ENCODE measurements around the gene GTPBP1.

Gene GTPBP1

GRCh38 chr22:38704654-38705234 is 1.0 kb upstream of the GTPBP1 start:
- no peak for DNase-seq (ENCODE audit: low spot score)

- DNase-seq (ENCODE audit: low spot score): peak; percentile 46
These were observed 557 bp downstream of the GTPBP1 start for GRCh38 chr22:38706101-38706900.

GRCh38 chr22:38706901-38707195 is 1.1 kb downstream of the GTPBP1 start:
- DNase-seq (ENCODE audit: low spot score): peak; percentile 23

GRCh38 chr22:38707346-38707745 is 1.6 kb downstream of the GTPBP1 start:
- peak; percentile 21 for DNase-seq (ENCODE audit: low spot score)

- no peak for DNase-seq (ENCODE audit: low spot score)
These were observed 2.2 kb downstream of the GTPBP1 start for GRCh38 chr22:38707984-38708383.

GRCh38 chr22:38709306-38709705 is 3.6 kb downstream of the GTPBP1 start:
- no peak for DNase-seq (ENCODE audit: low spot score)

- no peak for DNase-seq (ENCODE audit: low spot score)
These were observed 4.6 kb downstream of the GTPBP1 start for GRCh38 chr22:38710351-38710750.

GRCh38 chr22:38710866-38711265 is 5.1 kb downstream of the GTPBP1 start:
- no peak for DNase-seq (ENCODE audit: low spot score)

GRCh38 chr22:38712486-38713207 is 6.9 kb downstream of the GTPBP1 start:
- no peak for DNase-seq (ENCODE audit: low spot score)

- DNase-seq (ENCODE audit: low spot score): no peak
These were observed 8.2 kb downstream of the GTPBP1 start for GRCh38 chr22:38713921-38714320.

- DNase-seq (ENCODE audit: low spot score): no peak
These were observed 9.5 kb downstream of the GTPBP1 start for GRCh38 chr22:38715176-38715764.

GRCh38 chr22:38715852-38716251 is 10.1 kb downstream of the GTPBP1 start:
- no peak for DNase-seq (ENCODE audit: low spot score)

- no peak for DNase-seq (ENCODE audit: low spot score)
These were observed 10.5 kb downstream of the GTPBP1 start for GRCh38 chr22:38716271-38716670.

GRCh38 chr22:38716826-38717225 is 11.1 kb downstream of the GTPBP1 start:
- DNase-seq (ENCODE audit: low spot score): no peak

GRCh38 chr22:38717244-38717643 is 11.5 kb downstream of the GTPBP1 start:
- no peak for DNase-seq (ENCODE audit: low spot score)

GRCh38 chr22:38718414-38718813 is 12.7 kb downstream of the GTPBP1 start:
- DNase-seq (ENCODE audit: low spot score): peak; percentile 89

GRCh38 chr22:38719196-38719595 is 13.5 kb downstream of the GTPBP1 start:
- DNase-seq (ENCODE audit: low spot score): no peak

- DNase-seq (ENCODE audit: low spot score): no peak
These were observed 14.6 kb downstream of the GTPBP1 start for GRCh38 chr22:38720350-38720749.

GRCh38 chr22:38721551-38721950 is 15.8 kb downstream of the GTPBP1 start:
- no peak for DNase-seq (ENCODE audit: low spot score)

GRCh38 chr22:38724176-38724575 is 18.4 kb downstream of the GTPBP1 start:
- no peak for DNase-seq (ENCODE audit: low spot score)

GRCh38 chr22:38724926-38725571 is 19.3 kb downstream of the GTPBP1 start:
- DNase-seq (ENCODE audit: low spot score): peak; percentile 48

- DNase-seq (ENCODE audit: low spot score): no peak
These were observed 20.3 kb downstream of the GTPBP1 start for GRCh38 chr22:38725900-38726655.
